Measurements from ENCODE around the gene KIF17.

The KIF17 gene

DNA sequence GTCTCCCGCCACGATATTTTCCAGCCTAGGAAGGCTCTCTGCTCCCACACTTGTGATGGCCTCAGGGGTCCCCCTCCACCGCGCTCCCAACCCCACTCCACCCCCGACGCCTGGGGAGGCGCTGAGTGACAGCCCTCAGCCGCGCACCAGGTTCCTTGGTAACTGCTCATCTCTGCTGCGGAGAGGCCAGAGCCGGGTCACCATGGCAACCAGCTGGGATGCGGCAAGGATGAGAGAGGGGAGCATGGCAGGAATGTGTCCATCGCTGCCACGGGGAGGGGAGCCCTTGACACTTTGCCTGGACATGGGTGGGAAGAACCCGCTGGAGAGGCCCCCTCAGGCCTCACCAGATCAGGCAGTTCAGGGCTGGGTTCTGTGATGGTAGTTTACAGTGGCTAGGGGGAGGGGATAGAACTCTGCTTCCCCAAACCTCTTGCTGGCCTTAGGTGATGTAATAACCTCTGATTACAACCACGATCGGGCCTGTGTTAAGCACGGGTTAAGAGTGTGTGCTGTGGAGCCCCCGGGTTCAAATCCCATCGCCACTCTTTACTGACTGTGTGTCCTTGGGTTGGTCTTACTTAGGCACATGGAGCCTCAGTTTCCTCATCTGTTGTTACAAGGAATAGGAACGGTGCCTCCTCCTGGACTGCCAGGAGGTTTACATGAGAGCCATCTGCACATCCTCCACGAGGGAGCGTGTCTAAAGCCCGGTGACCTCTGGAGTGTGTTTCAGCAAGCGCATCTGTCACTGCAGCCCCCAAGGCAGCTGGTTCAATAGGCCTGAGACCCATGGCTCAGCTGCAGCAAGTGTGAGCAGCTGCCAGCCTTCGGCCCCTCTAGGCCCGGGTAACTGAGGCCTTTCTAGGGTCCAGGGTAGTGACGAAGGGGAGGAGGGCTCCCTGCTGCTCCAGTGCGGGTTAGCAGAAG, 6.3 kb downstream of the KIF17 start:
- DNase-seq (ENCODE audit: low read depth in 2 of 2): no peak

- DNase-seq (ENCODE audit: low read depth in 2 of 2): no peak
Observed at GRCh38 chr1:20710469-20711284, 7.1 kb downstream of the KIF17 start.

- DNase-seq (ENCODE audit: low read depth in 2 of 2): no peak
Observed at GRCh38 chr1:20709868-20710267, 7.9 kb downstream of the KIF17 start.

DNA sequence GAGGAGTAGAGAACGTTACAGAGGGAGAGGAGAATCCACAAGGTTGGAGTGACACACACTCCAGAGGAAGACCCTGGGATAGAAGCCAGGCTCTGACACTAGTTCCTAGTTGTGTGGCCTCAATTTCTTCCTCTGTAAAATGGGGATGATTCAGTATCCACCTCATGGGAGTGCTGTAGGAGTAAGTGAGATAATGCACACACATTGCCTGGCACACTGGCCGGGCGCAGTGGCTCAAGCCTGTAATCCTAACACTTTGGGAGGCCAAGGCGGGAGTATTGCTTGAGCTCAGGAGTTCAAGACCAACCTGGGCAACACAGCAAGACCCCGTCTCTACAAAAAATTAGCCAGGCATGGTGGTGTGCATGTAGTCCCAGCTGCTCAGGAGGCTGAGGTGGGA, 8.9 kb downstream of the KIF17 start:
- no peak for DNase-seq (ENCODE audit: low read depth in 2 of 2)

DNA sequence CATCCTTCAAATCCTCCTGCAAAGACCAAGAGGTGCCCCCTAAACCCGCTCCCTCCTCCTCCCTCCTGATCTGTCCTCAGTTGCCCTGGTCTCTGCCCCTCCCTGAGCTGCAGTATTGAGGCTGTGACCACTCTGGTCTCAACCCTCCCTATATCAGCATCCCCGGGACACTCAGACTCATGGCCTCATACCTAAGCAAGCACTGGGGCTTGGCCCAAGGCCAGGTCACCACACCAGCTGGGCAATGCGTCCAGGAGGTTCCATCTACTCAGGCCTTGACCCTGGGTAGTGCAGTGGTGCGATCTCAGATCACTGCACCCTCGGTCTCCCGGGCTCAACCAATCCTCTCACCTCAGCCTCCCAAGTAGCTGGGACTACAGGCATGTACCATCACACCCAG, 9.8 kb downstream of the KIF17 start:
- DNase-seq (ENCODE audit: low read depth in 2 of 2): no peak

DNA sequence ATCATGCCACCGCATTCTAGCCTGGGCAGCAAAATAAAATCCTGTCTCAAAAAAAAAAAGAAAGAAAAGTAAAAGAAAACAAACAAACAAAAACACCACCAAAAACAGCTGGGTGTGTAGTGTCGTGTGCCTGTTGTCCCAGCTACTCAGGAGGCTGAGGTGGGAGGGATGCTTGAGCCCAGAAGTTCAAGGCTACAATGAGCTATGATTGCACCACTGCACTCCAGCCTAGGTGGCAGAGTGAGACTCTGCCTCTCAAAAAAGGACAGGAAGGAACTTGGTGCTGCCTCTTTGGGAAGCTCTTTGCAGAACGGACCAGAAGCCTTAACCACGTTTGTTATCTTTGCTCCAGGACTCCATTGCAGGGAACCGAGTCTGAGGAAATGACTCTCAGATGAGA, 11.0 kb downstream of the KIF17 start:
- DNase-seq (ENCODE audit: low read depth in 2 of 2): no peak

DNA sequence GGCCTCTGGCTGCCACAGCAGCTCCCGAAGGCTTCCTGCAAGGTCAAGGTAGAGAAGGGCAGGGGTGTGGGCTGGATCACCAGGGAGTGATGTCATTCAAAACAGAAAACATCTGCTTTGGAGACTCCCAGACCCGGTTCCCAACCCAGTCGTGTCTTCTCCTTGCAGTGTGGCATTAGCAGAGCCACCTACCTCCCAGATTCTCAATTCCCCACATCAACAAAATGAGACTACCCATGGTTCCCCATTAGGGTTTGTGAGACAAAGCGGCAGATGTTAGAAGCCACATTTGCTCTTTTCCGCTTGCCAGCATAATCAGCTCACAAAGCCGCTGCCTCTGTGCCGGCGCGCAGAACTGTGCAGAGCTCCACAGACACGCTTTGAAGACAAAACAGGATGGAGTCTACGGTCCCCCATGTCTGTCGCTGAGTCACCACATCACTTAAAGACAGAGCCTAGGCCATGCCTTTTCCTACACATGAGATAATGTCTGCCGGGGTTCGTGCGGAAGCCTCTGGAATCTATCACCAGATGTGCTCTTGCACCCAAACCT, 12.5 kb downstream of the KIF17 start:
- no peak for DNase-seq (ENCODE audit: low read depth in 2 of 2)

- DNase-seq (ENCODE audit: low read depth in 2 of 2): no peak
Observed at GRCh38 chr1:20704390-20705202, 13.2 kb downstream of the KIF17 start.

- no peak for DNase-seq (ENCODE audit: low read depth in 2 of 2)
Observed at GRCh38 chr1:20703124-20703756, 14.6 kb downstream of the KIF17 start.

GRCh38 chr1:20702416-20702815, 15.4 kb downstream of the KIF17 start:
- no peak for DNase-seq (ENCODE audit: low read depth in 2 of 2)

GRCh38 chr1:20701847-20702246, 16.0 kb downstream of the KIF17 start:
- DNase-seq (ENCODE audit: low read depth in 2 of 2): no peak

GRCh38 chr1:20701446-20701845, 16.4 kb downstream of the KIF17 start:
- no peak for DNase-seq (ENCODE audit: low read depth in 2 of 2)

- DNase-seq (ENCODE audit: low read depth in 2 of 2): no peak
Observed at GRCh38 chr1:20700636-20701215, 17.1 kb downstream of the KIF17 start.

DNA sequence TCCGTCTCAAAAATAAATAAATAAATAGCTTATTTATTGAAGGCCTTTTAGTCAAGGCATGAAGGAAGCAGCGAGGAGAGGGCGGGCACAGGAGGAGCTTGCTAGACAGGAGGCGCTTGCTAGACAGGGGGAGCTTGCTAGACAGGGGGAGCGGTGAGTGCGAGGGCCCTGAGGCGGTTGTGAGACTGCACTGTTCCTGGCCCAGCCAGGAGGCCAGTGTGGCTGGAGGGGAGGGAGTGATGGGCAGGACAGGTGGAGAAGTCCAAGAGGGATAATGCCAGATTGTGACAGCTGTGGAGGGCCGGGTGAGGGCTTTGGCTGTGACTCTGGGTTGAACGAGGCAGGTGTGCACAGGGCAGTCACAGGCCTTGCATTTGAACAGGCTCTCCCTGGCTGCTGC, 18.2 kb downstream of the KIF17 start:
- no peak for DNase-seq (ENCODE audit: low read depth in 2 of 2)

- no peak for DNase-seq (ENCODE audit: low read depth in 2 of 2)
Observed at GRCh38 chr1:20698195-20698910, 19.5 kb downstream of the KIF17 start.

- DNase-seq (ENCODE audit: low read depth in 2 of 2): no peak
Observed at GRCh38 chr1:20697563-20697962, 20.2 kb downstream of the KIF17 start.

DNA sequence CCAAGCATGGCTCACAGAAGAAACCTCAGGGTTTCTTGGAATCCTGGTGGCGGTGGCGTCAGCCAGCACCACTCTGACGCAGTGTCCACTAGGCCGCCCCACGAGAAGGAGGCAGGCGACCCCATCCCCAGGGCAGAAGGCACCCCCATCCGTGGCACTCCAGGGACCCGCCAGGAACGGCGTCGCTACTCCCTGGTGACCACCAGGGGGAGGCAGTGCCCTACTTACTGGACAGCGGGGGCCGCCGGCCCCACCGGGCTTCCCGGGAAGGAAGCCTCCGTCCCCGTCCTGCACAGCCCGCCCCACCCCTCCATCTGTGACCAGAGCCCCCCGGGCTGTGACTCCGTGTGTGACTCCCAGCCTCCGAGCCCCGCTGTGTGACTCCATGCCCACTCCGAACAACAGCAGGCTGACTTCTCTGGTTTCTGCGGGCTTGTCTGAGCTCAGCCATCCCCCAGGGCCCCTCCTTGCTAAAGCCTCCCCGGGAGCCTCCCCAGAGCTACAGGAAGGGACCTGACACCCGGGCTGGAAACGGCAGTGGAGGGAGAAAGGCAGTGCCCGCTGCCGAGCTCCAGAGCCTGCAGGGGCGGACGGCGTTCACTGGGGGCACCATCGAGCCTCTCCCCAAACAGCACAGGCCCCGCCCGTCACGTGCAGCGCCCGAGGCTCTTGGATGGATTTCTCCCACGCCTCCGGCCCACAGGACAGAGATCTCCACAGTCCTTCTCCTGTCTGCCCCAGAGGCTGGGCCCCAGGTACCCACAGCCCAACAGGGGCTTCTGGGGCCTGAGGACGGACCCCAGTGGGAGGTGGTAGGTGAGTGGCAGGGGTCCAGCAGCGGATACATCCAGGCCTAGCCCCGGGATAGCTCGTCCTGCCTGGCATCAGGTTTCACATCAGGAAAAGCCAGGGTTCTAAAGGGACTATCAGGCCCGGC, 21.1 kb downstream of the KIF17 start:
- DNase-seq (ENCODE audit: low read depth in 2 of 2): peak; percentile 29 to 50

DNA sequence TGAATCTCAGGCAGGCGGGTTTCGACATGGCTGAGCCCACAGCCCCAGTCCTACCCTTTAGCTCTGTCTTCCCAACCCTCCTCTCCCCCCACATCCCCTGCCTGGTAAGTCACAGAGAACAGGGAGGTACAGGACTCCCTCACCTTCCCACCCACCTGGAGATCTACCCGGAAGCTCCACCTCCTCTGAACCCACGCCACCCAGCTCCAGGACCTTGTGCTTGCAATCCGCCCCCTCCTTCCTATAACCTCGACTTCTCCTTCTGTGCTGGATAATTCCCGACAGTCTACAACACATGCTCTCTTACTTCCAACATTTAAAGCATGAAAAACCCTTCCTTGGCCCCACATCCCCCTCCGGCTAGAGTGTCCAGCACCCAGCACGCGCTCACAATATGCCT, 22.3 kb downstream of the KIF17 start:
- DNase-seq (ENCODE audit: low read depth in 2 of 2): no peak

DNA sequence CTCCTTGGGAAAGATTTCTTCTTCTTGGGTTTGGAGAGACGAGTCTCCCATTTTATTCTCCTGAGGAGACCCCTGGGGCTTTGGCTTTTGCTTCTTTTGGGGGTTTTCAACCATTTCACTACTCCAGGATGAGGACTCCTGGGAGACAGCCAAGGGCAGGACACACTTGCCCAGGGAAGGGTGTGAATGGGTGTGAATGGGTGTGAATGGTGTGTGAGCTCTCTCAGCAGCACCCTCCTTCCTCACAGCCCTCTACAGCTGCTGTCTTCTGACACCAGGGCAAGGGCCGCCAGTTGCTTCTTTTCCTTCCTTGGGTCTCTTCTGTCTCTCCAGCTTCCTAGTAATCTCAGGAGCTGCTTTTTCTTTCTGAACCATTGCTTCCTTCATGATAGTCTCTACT, 24.2 kb downstream of the KIF17 start:
- no peak for DNase-seq (ENCODE audit: low read depth in 2 of 2)
